Bronchial epithelial cell (primary cell): ENCODE measurements around the gene NACC2. TPM values are rescaled to one million over a fixed set of nuclear protein-coding genes. Genes with fewer than 3 reads are reported as not detected.

Experiments
- DNase-seq: peaks from one replicate; pipeline ENCODE4 v3.0.0-alpha.2; 2010; ENCODE audit warnings: low read depth
- FAIRE-seq: peaks from 2 replicates; lab custom pipeline; 2011; peaks lifted over from hg19 to GRCh38; lab: Jason Lieb, UNC
- H3K27me3 ChIP-seq: 2 replicates; pipeline ENCODE4 v1.5.1; 2011; ENCODE audit warnings: low read length; ENCODE audit not compliant: control insufficient read depth, insufficient read depth
- H3K36me3 ChIP-seq: 2 replicates; pipeline ENCODE4 v1.5.1; 2011; ENCODE audit warnings: low read length; ENCODE audit not compliant: control insufficient read depth, insufficient read depth
- H3K4me3 ChIP-seq: 2 replicates; pipeline ENCODE4 v1.5.1; 2011; ENCODE audit warnings: mild to moderate bottlenecking, low read depth, low read length, control low read depth
- CTCF ChIP-seq: IDR thresholded peaks from 2 replicates; pipeline ENCODE4 v1.5.1; 2011; ENCODE audit warnings: mild to moderate bottlenecking, moderate library complexity, low read length, control low read depth, inconsistent platforms; ENCODE audit not compliant: insufficient read depth, severe bottlenecking
- total RNA-seq: library from RNA; depleted of rRNA; stranded (reverse); fragments of >200 nt; gene quantifications from 2 replicates; pipeline ENCODE4 v1.2.1, GENCODE V29; 2014

The NACC2 gene
- total RNA-seq, 1 donor from 2014 or later = 7.6 TPM

GRCh38 chr9:136110082-136111061 lies 15.3 kb upstream of the NACC2 start:
- peak; percentile 27 for TF ChIP-seq CTCF
- Histone ChIP-seq H3K27me3 (no peaks in the 10 kb centered on the region), H3K36me3 (peaks cover 3% of the 10 kb centered on the region), H3K4me3 (no peak overlapping the region)
- DNase-seq = no peak
- no peak for FAIRE-seq

DNA sequence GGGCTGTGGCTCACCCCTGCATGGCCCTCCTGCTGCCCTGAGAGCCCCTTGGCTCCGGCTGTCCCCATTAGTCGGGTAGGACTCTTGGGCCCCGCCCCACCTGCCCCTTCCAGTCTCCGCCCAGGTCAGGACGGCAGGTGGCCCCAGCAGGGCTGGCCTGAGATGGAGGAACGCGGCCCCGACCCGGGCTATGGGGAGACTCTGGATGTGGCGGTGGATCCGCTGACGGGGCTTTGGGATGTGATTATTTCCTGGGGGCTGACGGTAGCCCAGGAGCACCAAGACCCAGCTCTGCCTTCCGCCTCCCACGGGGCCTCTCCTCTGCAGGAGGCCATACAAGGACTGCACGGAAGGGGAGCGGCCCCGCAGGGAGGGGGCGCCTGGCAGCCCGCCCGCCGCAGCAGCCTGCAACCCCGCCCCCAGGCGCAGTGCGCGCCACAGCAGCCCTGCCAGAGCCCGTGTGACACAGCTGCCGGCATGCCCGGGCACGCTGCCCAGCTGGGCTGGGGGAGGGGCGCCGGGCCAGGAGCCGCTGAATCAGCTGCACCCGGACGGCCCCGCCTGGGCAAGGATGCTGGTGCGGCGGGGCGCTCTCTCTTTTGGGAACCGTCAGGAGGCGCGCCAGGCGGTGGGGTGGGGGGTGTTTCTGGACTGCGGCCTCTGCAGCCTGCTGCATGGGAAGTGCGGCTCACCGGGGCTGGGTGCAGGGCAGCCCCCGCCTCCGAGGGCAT lies 14.4 kb upstream of the NACC2 start:
- Histone ChIP-seq H3K27me3 (no peaks in the 10 kb centered on the region), H3K36me3 (no peaks in the 10 kb centered on the region), H3K4me3 (peak overlapping the region; percentile 30)
- no peak for FAIRE-seq
- DNase-seq = peak; percentile 84
- no peak for TF ChIP-seq CTCF

DNA sequence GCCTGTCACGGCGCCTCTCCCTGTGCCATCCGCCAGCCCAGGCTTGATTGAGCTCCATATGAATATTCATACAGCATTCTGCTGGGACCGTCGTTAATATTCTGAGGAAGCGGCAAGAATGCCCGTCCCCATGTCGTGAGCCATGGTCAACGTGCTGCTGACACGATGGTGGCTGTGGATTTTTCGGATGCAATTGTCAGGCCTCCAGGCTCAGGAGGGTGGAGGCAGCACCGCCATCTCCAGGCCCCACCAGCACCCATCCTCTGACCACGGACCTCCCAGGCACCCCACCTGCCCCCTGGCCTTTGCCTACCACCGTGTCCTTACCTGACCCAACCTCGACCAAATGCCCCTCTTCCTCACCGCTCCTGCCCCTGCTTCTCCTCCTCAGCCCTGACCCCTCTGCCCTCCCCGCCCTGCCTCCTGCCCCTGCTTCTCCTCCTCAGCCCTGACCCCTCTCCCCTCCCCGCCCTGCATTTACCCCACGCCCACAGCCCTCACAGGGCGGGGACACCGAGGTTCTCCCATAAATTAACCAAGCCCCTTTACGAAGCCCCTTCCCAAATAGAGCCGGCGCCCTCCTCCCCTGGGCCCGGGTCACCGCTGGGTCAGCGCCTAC lies 13.7 kb upstream of the NACC2 start:
- no peak for TF ChIP-seq CTCF
- DNase-seq = no peak
- Histone ChIP-seq H3K4me3 (peak overlapping the region; percentile 30), H3K36me3 (no peaks in the 10 kb centered on the region), H3K27me3 (no peaks in the 10 kb centered on the region)
- peak; percentile 81 for FAIRE-seq

DNA sequence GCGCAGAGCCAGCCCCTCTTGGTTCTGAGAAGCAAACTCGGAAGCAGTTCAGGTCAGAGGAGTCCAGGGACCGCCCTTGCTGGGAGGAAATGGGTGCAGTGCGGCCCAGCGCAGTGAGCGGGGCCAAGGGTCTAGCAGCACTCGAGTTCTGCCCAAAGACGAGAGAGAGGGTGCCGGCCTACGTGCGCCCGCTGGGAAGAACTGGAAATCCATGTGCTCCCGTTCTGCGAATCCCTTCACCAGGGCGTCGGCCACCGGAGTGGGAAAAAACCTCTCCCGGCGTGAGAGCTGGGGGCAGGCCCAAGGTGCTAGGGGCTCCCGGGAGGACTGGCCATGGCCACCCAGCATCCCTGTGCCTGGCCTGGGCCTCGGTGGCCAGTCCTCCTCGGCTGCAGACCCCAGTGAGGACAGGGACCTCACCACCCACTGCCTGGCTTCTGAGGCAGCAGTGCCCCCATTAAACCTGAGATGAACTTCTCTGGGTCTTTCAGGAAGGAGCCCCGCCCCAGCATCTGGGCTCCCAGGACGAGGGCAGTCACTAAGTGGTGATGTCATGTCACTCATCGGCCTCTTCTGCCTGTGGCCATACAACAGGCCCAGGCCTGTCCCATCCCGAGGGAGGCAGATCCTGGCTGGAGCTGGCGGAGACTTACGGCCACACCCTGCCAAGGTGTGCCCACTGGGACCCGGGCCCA lies 13.0 kb upstream of the NACC2 start:
- FAIRE-seq (no peak), DNase-seq (peak; percentile 92)
- Histone ChIP-seq H3K27me3 (no peaks in the 10 kb centered on the region), H3K4me3 (no peak overlapping the region), H3K36me3 (no peaks in the 10 kb centered on the region)
- TF ChIP-seq CTCF = no peak

DNA sequence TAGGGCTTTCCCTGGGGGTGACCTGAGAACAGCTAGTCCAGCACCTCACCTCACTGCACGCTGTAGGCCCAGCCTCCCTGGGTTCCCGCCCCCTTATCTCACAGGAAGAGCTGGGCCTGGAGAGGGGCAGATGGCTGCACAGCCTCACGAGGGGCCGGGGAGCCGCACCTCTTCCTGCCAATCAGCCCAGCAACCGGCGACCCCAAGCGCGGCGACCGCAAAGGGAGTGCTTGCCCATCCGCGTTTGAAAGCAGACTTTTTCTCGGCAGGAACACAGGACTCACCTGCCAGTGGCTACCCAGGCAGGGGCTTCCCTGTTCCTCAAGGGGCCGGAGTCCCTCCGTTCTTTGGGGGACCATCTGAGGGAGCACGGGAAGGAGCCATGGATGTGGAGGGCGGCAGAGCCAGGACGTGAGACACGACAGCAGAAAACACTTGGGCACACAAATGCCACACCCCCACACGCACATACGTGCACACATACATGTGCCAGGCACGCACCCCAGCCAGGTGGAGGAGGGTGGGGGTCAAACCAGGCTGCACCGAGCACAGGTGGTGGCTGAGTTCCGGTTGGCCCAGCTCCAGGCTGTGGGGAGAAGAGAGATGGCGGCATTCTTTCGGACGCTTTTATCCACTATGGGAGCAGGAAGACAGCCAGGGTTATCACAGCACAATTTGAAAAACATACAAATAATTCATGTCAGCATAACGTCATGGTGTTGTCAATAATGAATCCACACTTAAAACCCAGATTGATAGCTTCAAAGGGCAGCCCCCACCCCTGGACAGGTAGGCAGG lies 12.3 kb upstream of the NACC2 start:
- Histone ChIP-seq H3K4me3 (no peak overlapping the region), H3K36me3 (no peaks in the 10 kb centered on the region), H3K27me3 (no peaks in the 10 kb centered on the region)
- no peak for DNase-seq
- TF ChIP-seq CTCF = no peak
- FAIRE-seq = no peak
